ENCODE measurements around the gene VSTM2B. TPM values are rescaled to one million over a fixed set of nuclear protein-coding genes. Genes with fewer than 3 reads are reported as not detected.

The VSTM2B gene
- total and polyA plus RNA-seq, 2 of the 4 experiments (the other 2 are of a cell fraction): not detected

DNA sequence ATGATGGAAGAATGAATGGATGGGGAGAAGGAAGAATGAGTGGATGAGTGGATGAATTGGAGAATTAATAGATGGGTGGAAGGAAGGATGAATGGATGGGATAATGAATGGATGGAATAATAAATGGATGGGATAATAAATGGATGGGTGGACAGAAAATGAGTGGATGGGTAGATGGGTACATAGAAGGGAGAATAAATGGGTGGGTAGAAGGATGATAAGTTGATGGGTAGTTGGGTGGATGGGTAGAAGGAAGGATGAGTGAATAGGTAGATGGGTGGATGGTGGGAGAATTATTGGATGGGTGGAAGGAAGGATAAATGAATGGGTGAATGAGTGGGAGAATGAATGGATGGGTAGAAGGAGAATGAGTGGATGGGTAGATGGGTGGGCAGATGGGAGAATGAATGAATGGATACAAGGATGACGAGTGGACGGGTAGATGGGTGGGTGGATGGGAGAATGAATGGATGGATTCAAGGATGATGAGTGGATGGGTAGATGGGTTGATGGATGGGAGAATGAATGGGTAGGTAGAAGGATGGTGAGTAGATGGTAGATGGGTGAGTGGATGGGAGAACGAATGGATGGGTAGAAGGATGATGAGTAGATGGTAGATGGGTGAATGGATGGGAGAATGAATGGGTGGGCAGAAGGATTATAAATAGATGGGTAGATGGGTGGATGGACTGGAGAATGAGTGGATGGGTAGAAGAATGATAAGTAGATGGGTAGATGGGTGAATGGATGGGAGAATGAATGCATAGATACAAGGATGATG lies 15.9 kb downstream of the VSTM2B start:
- DNase-seq (no peak), ATAC-seq (ENCODE audit: low read depth) (no peak)
- Histone ChIP-seq H2BK120ac (ENCODE audit: low read depth, low read length) (no peak overlapping the region), H4K8ac (ENCODE audit: low read depth in 2 of 2, low read length in 2 of 2) (no peak overlapping the region), H3K4me2 (ENCODE audit: low read depth, low read length) (no peak overlapping the region), H2BK20ac (ENCODE audit: low read depth, low read length) (no peak overlapping the region), H3K9me1 (ENCODE audit: insufficient read depth, low read length) (no peaks in the 10 kb centered on the region), H3K27ac (ENCODE audit: insufficient read depth, low read length) (no peak overlapping the region), H3K36me3 (ENCODE audit: control insufficient read depth, insufficient read depth, low read length) (no peaks in the 10 kb centered on the region), H3K4me3 (ENCODE audit: insufficient read depth, low read depth, low read length) (no peak overlapping the region), H4K5ac (ENCODE audit: low read depth, low read length) (no peak overlapping the region), H2AK9ac (replicated peaks; ENCODE audit: low read depth, low read length, poor library complexity) (no peak overlapping the region), H3K79me1 (ENCODE audit: low read depth in 1 of 2, low read length in 2 of 2) (no peaks in the 10 kb centered on the region), H3K23ac (ENCODE audit: low read depth, low read length) (no peak overlapping the region), H3K9me3 (ENCODE audit: control insufficient read depth, insufficient read depth, low read length) (no peaks in the 10 kb centered on the region), H2AK5ac (ENCODE audit: low read depth, low read length) (no peak overlapping the region), H3K18ac (ENCODE audit: low read depth, low read length) (no peak overlapping the region), H2BK15ac (ENCODE audit: low read depth, low read length) (no peak overlapping the region), H4K91ac (ENCODE audit: insufficient read depth, low read depth, low read length) (no peak overlapping the region), H3K9ac (ENCODE audit: low read depth, low read length) (no peak overlapping the region), H3K14ac (replicated peaks; ENCODE audit: low read depth, low read length) (no peak overlapping the region), H3K4ac (ENCODE audit: low read depth, low read length) (no peak overlapping the region), H4K20me1 (ENCODE audit: insufficient read depth, low read length) (no peaks in the 10 kb centered on the region), H2AFZ (replicated peaks; ENCODE audit: low read length, poor library complexity) (no peak overlapping the region), H3K27me3 (ENCODE audit: control insufficient read depth, insufficient read depth, low read length) (no peaks in the 10 kb centered on the region), H3K4me1 (ENCODE audit: control insufficient read depth, insufficient read depth, low read length) (no peaks in the 10 kb centered on the region), H2BK5ac (ENCODE audit: low read depth, low read length, poor library complexity, severe bottlenecking) (no peak overlapping the region), H3K56ac (ENCODE audit: extremely low read depth, insufficient read depth, low read length) (no peak overlapping the region)
- TF ChIP-seq MXI1 (IDR thresholded peaks at IDR 0.05; ENCODE audit: borderline replicate concordance, low read depth, low read length) (no peak), RAD21 (IDR thresholded peaks at IDR 0.05; ENCODE audit: low read length) (no peak), CHD1 (IDR thresholded peaks at IDR 0.05; ENCODE audit: low read depth, low read length) (no peak), FOS (IDR thresholded peaks at IDR 0.05; ENCODE audit: low read depth, low read length) (no peak), NFE2L2 (IDR thresholded peaks at IDR 0.05; ENCODE audit: low read depth, low read length) (no peak)
- TF ChIP-seq, protein P1, sequence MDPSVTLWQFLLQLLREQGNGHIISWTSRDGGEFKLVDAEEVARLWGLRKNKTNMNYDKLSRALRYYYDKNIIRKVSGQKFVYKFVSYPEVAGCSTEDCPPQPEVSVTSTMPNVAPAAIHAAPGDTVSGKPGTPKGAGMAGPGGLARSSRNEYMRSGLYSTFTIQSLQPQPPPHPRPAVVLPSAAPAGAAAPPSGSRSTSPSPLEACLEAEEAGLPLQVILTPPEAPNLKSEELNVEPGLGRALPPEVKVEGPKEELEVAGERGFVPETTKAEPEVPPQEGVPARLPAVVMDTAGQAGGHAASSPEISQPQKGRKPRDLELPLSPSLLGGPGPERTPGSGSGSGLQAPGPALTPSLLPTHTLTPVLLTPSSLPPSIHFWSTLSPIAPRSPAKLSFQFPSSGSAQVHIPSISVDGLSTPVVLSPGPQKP (IDR thresholded peaks at IDR 0.05; ENCODE audit: borderline replicate concordance, low read depth, low read length): no peak
- TF ChIP-seq, protein P2, sequence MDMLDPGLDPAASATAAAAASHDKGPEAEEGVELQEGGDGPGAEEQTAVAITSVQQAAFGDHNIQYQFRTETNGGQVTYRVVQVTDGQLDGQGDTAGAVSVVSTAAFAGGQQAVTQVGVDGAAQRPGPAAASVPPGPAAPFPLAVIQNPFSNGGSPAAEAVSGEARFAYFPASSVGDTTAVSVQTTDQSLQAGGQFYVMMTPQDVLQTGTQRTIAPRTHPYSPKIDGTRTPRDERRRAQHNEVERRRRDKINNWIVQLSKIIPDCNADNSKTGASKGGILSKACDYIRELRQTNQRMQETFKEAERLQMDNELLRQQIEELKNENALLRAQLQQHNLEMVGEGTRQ (IDR thresholded peaks at IDR 0.05; ENCODE audit: low read depth, low read length): no peak
- TF ChIP-seq, protein P3, sequence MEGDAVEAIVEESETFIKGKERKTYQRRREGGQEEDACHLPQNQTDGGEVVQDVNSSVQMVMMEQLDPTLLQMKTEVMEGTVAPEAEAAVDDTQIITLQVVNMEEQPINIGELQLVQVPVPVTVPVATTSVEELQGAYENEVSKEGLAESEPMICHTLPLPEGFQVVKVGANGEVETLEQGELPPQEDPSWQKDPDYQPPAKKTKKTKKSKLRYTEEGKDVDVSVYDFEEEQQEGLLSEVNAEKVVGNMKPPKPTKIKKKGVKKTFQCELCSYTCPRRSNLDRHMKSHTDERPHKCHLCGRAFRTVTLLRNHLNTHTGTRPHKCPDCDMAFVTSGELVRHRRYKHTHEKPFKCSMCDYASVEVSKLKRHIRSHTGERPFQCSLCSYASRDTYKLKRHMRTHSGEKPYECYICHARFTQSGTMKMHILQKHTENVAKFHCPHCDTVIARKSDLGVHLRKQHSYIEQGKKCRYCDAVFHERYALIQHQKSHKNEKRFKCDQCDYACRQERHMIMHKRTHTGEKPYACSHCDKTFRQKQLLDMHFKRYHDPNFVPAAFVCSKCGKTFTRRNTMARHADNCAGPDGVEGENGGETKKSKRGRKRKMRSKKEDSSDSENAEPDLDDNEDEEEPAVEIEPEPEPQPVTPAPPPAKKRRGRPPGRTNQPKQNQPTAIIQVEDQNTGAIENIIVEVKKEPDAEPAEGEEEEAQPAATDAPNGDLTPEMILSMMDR (conservative IDR thresholded peaks at IDR 0.05; ENCODE audit: low read depth, low read length): no peak
- POLR2A ChIA-PET (ENCODE audit: unreplicated experiment): no interaction called here
- intact Hi-C loops (cut with micrococcal nuclease) (no loop called here), dilution Hi-C loops (cut with HindIII; ENCODE audit: low sequenced_read_pairs, unreplicated experiment) (no loop called here), in situ Hi-C loops (cut with MboI; ENCODE audit: low sequenced_read_pairs) (no loop called here)
- 79 to 100% methylated on average over 3 of the region's 3 CpGs for WGBS, 2 experiments (ENCODE audit: extremely low coverage in 2 of 2, insufficient read length in 1 of 2)
- CTCF ChIA-PET: no interaction called here
- BruUV-seq (replicated peaks): no TSS peak

Measured in IMR-90 (cell line).